Measurements from ENCODE around the gene EFEMP1.

The EFEMP1 gene

DNA sequence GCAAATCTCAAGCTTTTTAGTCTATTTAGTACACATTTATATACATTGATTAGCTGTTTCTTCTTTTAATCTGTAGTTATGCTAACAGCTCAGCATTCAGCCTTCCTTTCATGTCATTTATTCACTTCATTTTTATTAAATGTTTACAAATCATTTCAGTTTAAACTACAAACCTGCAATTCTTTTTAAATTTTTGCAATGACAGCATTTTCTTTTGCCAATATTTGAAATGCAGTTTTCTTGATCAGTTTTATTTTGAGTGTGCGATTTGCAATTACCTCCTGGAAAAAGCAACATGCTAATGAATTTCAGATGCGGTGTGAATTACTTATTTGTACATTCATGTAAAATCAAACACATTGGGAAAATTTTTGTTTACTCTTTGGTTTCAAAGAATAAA is 13.5 kb downstream of the EFEMP1 start:
- H3K9me3 ChIP-seq (ENCODE audit: control insufficient read depth, insufficient read depth, low read length): no peaks in the 10 kb centered on the region
- H3K27me3 ChIP-seq (ENCODE audit: control insufficient read depth, insufficient read depth, low read length): no peaks in the 10 kb centered on the region
- H3K4me1 ChIP-seq (ENCODE audit: control insufficient read depth, insufficient read depth, low read length): no peaks in the 10 kb centered on the region
- H3K4me3 ChIP-seq (ENCODE audit: low read depth, low read length): no peak overlapping the region
- H3K9ac ChIP-seq (ENCODE audit: low read depth, low read length): no peak overlapping the region
- H3K36me3 ChIP-seq (ENCODE audit: control insufficient read depth, insufficient read depth, low read length): no peaks in the 10 kb centered on the region

DNA sequence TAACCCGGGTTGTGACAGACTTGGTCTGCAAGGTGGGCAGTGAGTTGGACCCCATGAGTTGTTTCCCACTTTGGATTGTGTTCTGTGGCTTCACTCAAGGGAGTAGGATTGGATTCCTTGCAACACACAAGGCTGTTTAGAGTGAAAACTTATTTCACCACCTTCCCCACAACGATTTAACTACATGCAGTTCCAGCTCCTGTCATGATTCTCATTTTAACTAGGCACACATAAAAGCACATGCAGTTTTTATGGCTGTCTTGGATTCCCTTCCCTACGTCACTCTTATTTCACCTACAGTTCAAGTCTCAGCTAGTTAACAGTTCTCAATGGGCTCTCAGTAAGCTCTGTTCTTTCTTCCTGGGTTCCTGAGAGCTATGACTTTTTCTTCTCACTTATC is 15.9 kb downstream of the EFEMP1 start:
- no peaks in the 10 kb centered on the region for H3K36me3 ChIP-seq (ENCODE audit: control insufficient read depth, insufficient read depth, low read length)
- H3K9me3 ChIP-seq (ENCODE audit: control insufficient read depth, insufficient read depth, low read length): no peaks in the 10 kb centered on the region
- no peaks in the 10 kb centered on the region for H3K4me1 ChIP-seq (ENCODE audit: control insufficient read depth, insufficient read depth, low read length)
- H3K27me3 ChIP-seq (ENCODE audit: control insufficient read depth, insufficient read depth, low read length): no peaks in the 10 kb centered on the region
- H3K9ac ChIP-seq (ENCODE audit: low read depth, low read length): no peak overlapping the region
- no peak overlapping the region for H3K4me3 ChIP-seq (ENCODE audit: low read depth, low read length)

DNA sequence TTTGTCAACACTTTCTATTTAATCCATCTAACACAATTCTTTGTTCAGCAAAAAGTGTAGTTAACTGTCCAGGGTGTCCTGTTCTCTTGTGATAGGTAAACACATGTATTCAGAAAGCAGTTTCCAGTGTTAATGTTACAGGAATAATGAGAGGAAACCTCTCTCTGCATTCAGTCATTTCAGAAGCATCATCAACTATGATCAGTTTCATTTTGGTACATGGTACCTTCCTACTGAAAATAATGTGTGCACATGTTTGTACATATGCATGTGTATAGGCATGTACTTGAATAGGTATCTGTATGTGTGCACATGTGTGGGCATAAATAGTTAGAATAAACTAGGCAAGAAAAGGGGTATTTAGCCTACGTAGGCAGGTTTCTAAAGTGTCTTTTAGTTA is 16.6 kb downstream of the EFEMP1 start:
- no peak overlapping the region for H3K9ac ChIP-seq (ENCODE audit: low read depth, low read length)
- no peak overlapping the region for H3K4me3 ChIP-seq (ENCODE audit: low read depth, low read length)
- H3K4me1 ChIP-seq (ENCODE audit: control insufficient read depth, insufficient read depth, low read length): no peaks in the 10 kb centered on the region
- no peaks in the 10 kb centered on the region for H3K27me3 ChIP-seq (ENCODE audit: control insufficient read depth, insufficient read depth, low read length)
- H3K9me3 ChIP-seq (ENCODE audit: control insufficient read depth, insufficient read depth, low read length): no peaks in the 10 kb centered on the region
- H3K36me3 ChIP-seq (ENCODE audit: control insufficient read depth, insufficient read depth, low read length): no peaks in the 10 kb centered on the region

DNA sequence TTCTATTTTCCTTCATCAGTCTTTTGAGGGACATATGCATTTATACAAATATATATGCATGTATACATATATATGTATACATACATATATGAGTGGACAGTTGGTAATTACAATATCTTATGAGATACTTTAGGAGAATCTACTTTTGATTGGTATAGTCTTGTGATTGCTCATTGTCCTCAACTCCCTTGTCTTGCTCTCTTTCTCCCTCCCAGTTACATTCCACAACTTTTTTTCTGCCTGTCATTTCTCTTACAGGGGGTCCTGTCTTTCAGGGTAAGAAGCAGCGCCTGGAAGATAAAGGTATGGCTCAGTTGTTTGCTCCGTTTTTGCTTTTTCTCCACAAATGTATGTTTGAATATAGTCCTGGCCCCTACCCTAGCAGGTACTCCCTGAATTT is 19.9 kb downstream of the EFEMP1 start:
- no peak overlapping the region for H3K9ac ChIP-seq (ENCODE audit: low read depth, low read length)
- H3K27me3 ChIP-seq (ENCODE audit: control insufficient read depth, insufficient read depth, low read length): no peaks in the 10 kb centered on the region
- H3K4me1 ChIP-seq (ENCODE audit: control insufficient read depth, insufficient read depth, low read length): no peaks in the 10 kb centered on the region
- H3K36me3 ChIP-seq (ENCODE audit: control insufficient read depth, insufficient read depth, low read length): no peaks in the 10 kb centered on the region
- no peak overlapping the region for H3K4me3 ChIP-seq (ENCODE audit: low read depth, low read length)
- H3K9me3 ChIP-seq (ENCODE audit: control insufficient read depth, insufficient read depth, low read length): no peaks in the 10 kb centered on the region

DNA sequence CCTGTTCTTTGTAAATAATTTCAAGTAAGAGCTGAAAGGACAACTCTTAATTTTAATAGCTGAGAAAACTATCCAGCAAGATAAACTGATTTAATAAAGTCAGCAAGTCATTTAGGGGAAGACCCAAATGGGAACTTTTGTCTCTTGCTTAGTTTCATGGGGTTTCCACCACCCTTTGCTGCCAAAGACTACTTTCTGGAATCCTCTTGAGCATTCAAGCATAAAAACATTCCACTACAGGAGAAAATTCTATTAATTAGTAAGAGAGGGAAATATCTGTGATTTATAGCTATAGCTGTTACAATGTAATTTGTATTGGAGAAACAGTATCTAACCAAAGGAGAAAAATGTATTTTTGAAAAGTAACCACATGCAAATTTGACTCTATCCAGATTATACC is 20.6 kb downstream of the EFEMP1 start:
- Histone ChIP-seq H3K4me1 (ENCODE audit: control insufficient read depth, insufficient read depth, low read length) (no peaks in the 10 kb centered on the region), H3K36me3 (ENCODE audit: control insufficient read depth, insufficient read depth, low read length) (no peaks in the 10 kb centered on the region), H3K9ac (ENCODE audit: low read depth, low read length) (no peak overlapping the region), H3K4me3 (ENCODE audit: low read depth, low read length) (no peak overlapping the region), H3K9me3 (ENCODE audit: control insufficient read depth, insufficient read depth, low read length) (no peaks in the 10 kb centered on the region), H3K27me3 (ENCODE audit: control insufficient read depth, insufficient read depth, low read length) (no peaks in the 10 kb centered on the region)

DNA sequence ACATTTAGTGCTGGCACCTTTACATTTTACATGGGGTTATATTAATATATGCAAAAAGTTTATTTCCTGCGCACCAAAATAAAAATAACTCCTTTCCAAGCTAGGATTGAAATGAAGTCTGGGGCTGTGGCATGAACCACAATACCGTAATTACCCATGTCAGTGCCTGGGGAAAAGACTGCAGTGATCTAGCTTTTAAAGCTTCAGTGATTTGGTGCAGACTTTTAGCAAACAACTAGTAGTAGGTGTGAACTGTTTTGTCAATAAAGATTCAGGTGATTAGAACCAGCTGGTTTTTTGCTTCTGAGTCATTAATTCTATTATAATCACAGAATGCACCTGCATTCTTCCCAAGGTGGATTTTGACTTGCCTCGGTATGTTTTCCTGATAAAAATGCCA is 21.2 kb downstream of the EFEMP1 start:
- Histone ChIP-seq H3K27me3 (ENCODE audit: control insufficient read depth, insufficient read depth, low read length) (no peaks in the 10 kb centered on the region), H3K9me3 (ENCODE audit: control insufficient read depth, insufficient read depth, low read length) (no peaks in the 10 kb centered on the region), H3K4me3 (ENCODE audit: low read depth, low read length) (no peak overlapping the region), H3K9ac (ENCODE audit: low read depth, low read length) (no peak overlapping the region), H3K4me1 (ENCODE audit: control insufficient read depth, insufficient read depth, low read length) (no peaks in the 10 kb centered on the region), H3K36me3 (ENCODE audit: control insufficient read depth, insufficient read depth, low read length) (no peaks in the 10 kb centered on the region)

DNA sequence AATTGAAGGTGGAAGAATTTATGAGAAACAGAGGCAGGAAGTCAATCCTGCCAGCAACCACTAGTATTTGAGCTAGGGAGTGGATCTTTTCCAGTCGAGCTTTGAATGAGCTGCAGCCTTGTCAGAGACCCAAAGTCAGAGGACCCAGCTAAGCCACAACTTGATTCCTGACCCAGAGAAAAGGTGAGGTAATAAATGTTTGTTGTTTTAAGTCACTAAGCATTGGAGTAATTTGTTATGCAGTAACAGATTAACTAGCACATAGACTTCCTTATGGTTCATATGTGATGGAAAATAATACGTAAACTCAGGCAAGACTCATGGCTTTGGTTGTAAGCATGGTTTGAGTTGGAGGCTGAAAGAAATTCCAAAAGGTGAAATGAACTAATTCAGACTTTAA is 21.6 kb downstream of the EFEMP1 start:
- Histone ChIP-seq H3K36me3 (ENCODE audit: control insufficient read depth, insufficient read depth, low read length) (no peaks in the 10 kb centered on the region), H3K9ac (ENCODE audit: low read depth, low read length) (no peak overlapping the region), H3K27me3 (ENCODE audit: control insufficient read depth, insufficient read depth, low read length) (no peaks in the 10 kb centered on the region), H3K9me3 (ENCODE audit: control insufficient read depth, insufficient read depth, low read length) (no peaks in the 10 kb centered on the region), H3K4me1 (ENCODE audit: control insufficient read depth, insufficient read depth, low read length) (no peaks in the 10 kb centered on the region), H3K4me3 (ENCODE audit: low read depth, low read length) (no peak overlapping the region)

DNA sequence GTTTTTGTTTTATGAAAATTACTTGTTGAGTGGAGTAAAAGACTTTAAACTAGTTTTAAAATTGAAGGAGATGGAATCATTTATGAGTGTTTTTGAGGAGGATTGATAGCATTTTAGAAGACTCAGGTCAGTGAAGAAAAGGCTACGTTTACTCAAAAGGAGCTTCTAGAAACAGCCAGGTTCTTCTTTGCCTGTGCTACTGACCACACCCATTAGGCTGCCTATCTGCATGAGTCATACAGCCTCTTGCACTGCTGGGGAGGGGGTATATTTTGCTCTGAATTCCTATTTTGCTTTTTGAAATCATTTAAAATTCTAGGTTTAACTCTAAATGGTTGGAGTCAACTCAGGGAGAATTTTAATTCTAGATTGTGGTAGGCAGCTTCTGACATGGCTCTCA is 22.3 kb downstream of the EFEMP1 start:
- H3K9me3 ChIP-seq (ENCODE audit: control insufficient read depth, insufficient read depth, low read length): no peaks in the 10 kb centered on the region
- no peaks in the 10 kb centered on the region for H3K27me3 ChIP-seq (ENCODE audit: control insufficient read depth, insufficient read depth, low read length)
- no peak overlapping the region for H3K9ac ChIP-seq (ENCODE audit: low read depth, low read length)
- H3K4me3 ChIP-seq (ENCODE audit: low read depth, low read length): no peak overlapping the region
- H3K4me1 ChIP-seq (ENCODE audit: control insufficient read depth, insufficient read depth, low read length): no peaks in the 10 kb centered on the region
- no peaks in the 10 kb centered on the region for H3K36me3 ChIP-seq (ENCODE audit: control insufficient read depth, insufficient read depth, low read length)

DNA sequence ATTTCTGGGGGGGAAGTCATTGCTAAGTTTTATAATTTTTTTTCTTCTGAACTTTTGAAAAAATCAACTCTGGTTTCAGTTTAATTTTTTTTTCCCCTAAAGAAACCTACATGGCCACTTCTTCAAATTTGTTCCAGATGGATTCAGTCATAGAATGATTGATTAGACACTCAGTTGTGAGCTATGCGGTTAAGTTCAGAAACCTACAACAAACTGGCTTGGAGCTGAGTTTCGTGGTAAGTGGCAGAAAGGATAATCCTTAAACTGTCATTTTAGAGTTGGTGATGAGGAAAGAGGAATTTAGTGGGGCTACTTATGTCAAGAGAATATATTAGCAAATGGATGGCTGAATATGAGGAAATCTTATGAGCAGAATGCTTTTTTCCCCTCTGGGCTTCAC is 23.7 kb downstream of the EFEMP1 start:
- Histone ChIP-seq H3K9ac (ENCODE audit: low read depth, low read length) (no peak overlapping the region), H3K9me3 (ENCODE audit: control insufficient read depth, insufficient read depth, low read length) (no peaks in the 10 kb centered on the region), H3K27me3 (ENCODE audit: control insufficient read depth, insufficient read depth, low read length) (no peaks in the 10 kb centered on the region), H3K4me1 (ENCODE audit: control insufficient read depth, insufficient read depth, low read length) (no peaks in the 10 kb centered on the region), H3K4me3 (ENCODE audit: low read depth, low read length) (no peak overlapping the region), H3K36me3 (ENCODE audit: control insufficient read depth, insufficient read depth, low read length) (no peaks in the 10 kb centered on the region)

DNA sequence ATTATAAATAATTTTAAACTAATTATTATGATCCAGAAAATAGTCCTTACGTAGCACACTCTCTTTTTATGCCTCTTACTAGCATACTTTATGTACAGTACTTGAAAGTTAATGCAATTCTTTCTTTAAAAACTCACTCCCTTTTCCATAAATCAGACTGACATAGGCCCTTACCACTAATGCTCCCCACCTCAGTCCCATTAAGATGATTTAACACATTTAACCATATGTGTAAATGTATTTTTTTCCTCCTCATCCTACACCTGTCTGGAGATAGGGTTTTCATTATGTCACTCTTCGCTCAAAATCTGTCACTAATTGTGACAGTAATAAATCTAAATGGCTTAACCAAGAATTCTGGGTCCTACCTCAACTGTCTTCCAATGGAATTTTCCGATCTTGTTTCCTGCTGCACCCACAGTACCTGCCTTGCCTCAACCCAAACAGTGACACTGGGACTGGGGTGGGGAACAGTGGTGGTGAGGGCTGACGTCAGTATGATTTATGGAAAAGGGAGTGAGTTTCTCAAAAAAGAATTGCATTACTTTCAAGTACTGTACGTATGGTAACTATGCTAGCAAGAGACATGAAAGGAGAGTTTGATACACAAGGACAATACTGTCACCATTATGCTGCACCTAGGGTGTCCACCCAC is 25.1 kb downstream of the EFEMP1 start:
- Histone ChIP-seq H3K36me3 (ENCODE audit: control insufficient read depth, insufficient read depth, low read length) (no peaks in the 10 kb centered on the region), H3K9me3 (ENCODE audit: control insufficient read depth, insufficient read depth, low read length) (no peaks in the 10 kb centered on the region), H3K4me1 (ENCODE audit: control insufficient read depth, insufficient read depth, low read length) (no peaks in the 10 kb centered on the region)

DNA sequence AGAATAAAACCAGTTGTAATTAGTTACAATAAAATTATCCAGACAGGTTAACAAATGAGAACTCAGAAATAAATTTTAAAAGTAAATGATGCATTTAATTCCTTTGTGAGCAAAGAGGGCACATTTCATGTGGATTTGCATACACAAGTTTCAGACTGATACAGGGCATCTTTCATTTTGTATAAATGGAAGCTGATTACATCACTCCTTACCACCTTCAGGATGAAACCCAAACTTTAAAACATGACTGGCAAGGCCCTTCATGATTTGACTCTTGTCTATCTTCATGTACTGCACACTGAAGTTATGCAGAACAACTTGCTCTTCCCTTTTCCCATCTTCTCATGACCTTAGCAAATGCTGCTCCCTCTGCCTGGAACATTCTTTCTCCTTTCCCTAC is 26.9 kb downstream of the EFEMP1 start:
- H3K27me3 ChIP-seq (ENCODE audit: control insufficient read depth, insufficient read depth, low read length): no peaks in the 10 kb centered on the region
- no peaks in the 10 kb centered on the region for H3K4me1 ChIP-seq (ENCODE audit: control insufficient read depth, insufficient read depth, low read length)
- no peaks in the 10 kb centered on the region for H3K9me3 ChIP-seq (ENCODE audit: control insufficient read depth, insufficient read depth, low read length)
- no peak overlapping the region for H3K4me3 ChIP-seq (ENCODE audit: low read depth, low read length)
- no peak overlapping the region for H3K9ac ChIP-seq (ENCODE audit: low read depth, low read length)
- no peaks in the 10 kb centered on the region for H3K36me3 ChIP-seq (ENCODE audit: control insufficient read depth, insufficient read depth, low read length)

More for the DNA sequence above, 25.1 kb downstream of the EFEMP1 start:
- H3K4me3 ChIP-seq (ENCODE audit: low read depth, low read length): no peak overlapping the region
- no peak overlapping the region for H3K9ac ChIP-seq (ENCODE audit: low read depth, low read length)
- H3K27me3 ChIP-seq (ENCODE audit: control insufficient read depth, insufficient read depth, low read length): no peaks in the 10 kb centered on the region

DNA sequence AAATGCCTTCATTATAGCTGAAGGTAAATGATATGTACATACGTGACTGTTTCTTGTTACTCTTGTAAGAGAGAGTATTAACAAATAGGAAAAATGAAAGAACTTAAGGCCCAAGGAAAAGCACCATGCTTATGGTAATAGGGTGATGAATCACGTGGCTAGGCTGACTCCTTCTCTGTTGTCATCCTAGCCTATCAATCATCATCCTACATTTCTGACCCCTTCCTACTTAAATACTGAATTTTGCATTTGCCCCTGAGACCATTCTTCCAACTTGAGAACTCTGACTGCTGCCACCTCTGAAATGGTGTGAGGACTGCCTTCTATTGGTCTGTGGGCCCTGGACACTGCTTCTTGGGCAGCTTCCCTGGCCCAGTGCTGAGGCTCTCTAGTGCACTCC is 28.9 kb downstream of the EFEMP1 start:
- Histone ChIP-seq H3K4me1 (ENCODE audit: control insufficient read depth, insufficient read depth, low read length) (no peaks in the 10 kb centered on the region), H3K4me3 (ENCODE audit: low read depth, low read length) (no peak overlapping the region), H3K36me3 (ENCODE audit: control insufficient read depth, insufficient read depth, low read length) (no peaks in the 10 kb centered on the region), H3K9ac (ENCODE audit: low read depth, low read length) (no peak overlapping the region), H3K9me3 (ENCODE audit: control insufficient read depth, insufficient read depth, low read length) (no peaks in the 10 kb centered on the region), H3K27me3 (ENCODE audit: control insufficient read depth, insufficient read depth, low read length) (no peaks in the 10 kb centered on the region)

All from iPS-15b (cell line).